Esophagus squamous epithelium (tissue), 5 donors: ENCODE results near the gene PDHX. TPM values are rescaled to one million over a fixed set of nuclear protein-coding genes. Genes with fewer than 3 reads are reported as not detected.

ENCODE experiments used
- DNase-seq: peaks from one replicate; lab custom pipeline; 2025; lab: John Stamatoyannopoulos, UW
- H3K27ac ChIP-seq, 4 donors: fragments of 200-600 bp; sonication (generic); one replicate each; pipeline ENCODE4 v1.5.1; 2016 to 2019; ENCODE audit warnings: mild to moderate bottlenecking in 1 of 4
- H3K27me3 ChIP-seq, 4 donors: fragments of 200-600 bp; sonication (generic); 1 replicate in 3 of 4; 2 replicates in 1 of 4; pipeline versions ENCODE4 v1.5.1 to v1.6.0; 2017 to 2021; ENCODE audit warnings: antibody characterized with exemption in 1 of 4
- H3K36me3 ChIP-seq, 3 donors: fragments of 200-600 bp; sonication (generic); one replicate each; pipeline ENCODE4 v1.5.1; 2016 to 2019
- H3K4me1 ChIP-seq, 3 donors: fragments of 200-600 bp; sonication (generic); one replicate each; pipeline ENCODE4 v1.5.1; 2017 to 2019
- H3K4me3 ChIP-seq, 4 donors: fragments of 200-600 bp; sonication (generic); 1 replicate in 3 of 4; 2 replicates in 1 of 4; pipeline ENCODE4 v1.5.1; 2016 to 2019; ENCODE audit warnings: mild to moderate bottlenecking in 2 of 4, moderate library complexity in 1 of 4
- H3K9me3 ChIP-seq, 3 donors: fragments of 200-600 bp; sonication (generic); one replicate each; pipeline ENCODE4 v1.5.1; 2016 to 2019
- CTCF ChIP-seq, 6 experiments: fragments of 450-650 bp in 4 of 6; fragments of 200-600 bp in 2 of 6; sonication (generic) in 2 of 6; IDR thresholded peaks; one replicate each; pipeline ENCODE4 v1.5.1; 2016 to 2019; ENCODE audit warnings: antibody characterized with exemption in 6 of 6, mild to moderate bottlenecking in 4 of 6, moderate library complexity in 4 of 6
- POLR2A ChIP-seq, 4 donors: fragments of 450-650 bp; IDR thresholded peaks; one replicate each; pipeline ENCODE4 v1.6.1; 2017; ENCODE audit warnings: antibody characterized with exemption in 4 of 4, mild to moderate bottlenecking in 4 of 4, moderate library complexity in 3 of 4
- WGBS, 2 donors: methylation state at CpG; one replicate each; pipeline ENCODE4 v1.1.5; 2018; 5-methylcytosine and 5-hydroxymethylcytosine counted together
- intact Hi-C: fragments of 100-400 bp; cut with DNase I; formaldehyde crosslinking; loops from one replicate; pipeline ENCODE4 v1.15.0; 2022
- total RNA-seq, 4 donors: library from RNA; depleted of rRNA; stranded (reverse); fragments of >200 nt; gene quantifications; one replicate each; pipeline ENCODE4 v1.1.0, GENCODE V29; 2016
- donor health status: DM: yes; HTN: yes; CAD: no.

The PDHX gene
- total RNA-seq, 4 donors from 2014 or later, result 14.1 to 29.9 (median 25.7) TPM

GRCh38 chr11:34988294-34989255 lies 72.2 kb downstream of the PDHX start:
- H3K27me3 ChIP-seq, result no peaks in the 10 kb centered on the region
- no peak for TF ChIP-seq POLR2A (IDR thresholded peaks at IDR 0.05)
- TF ChIP-seq CTCF (IDR thresholded peaks at IDR 0.05), result no peak
- 80 to 85% methylated on average over 4 of the region's 4 CpGs for WGBS, 2 donors
- no peaks in the 10 kb centered on the region for H3K4me1 ChIP-seq
- no peak overlapping the region for H3K27ac ChIP-seq
- intact Hi-C loops, result no loop called here
- no peak for DNase-seq
- no peak overlapping the region for H3K4me3 ChIP-seq
- no peaks in the 10 kb centered on the region for H3K9me3 ChIP-seq
- peaks cover 0 to 65% (median 3%) of the 10 kb centered on the region in 3 donors for H3K36me3 ChIP-seq

- H3K4me3 ChIP-seq, result no peak overlapping the region
- intact Hi-C loops, result loop anchor here (10.0 kb wide), 1 partner anchor 394 kb away; no protein-coding TSS in a partner anchor
- no peak for DNase-seq
- TF ChIP-seq CTCF (IDR thresholded peaks at IDR 0.05), result no peak
- no peak for TF ChIP-seq POLR2A (IDR thresholded peaks at IDR 0.05)
- no peaks in the 10 kb centered on the region for H3K4me1 ChIP-seq
- H3K27me3 ChIP-seq, result no peaks in the 10 kb centered on the region
- peaks cover 0 to 62% (median 0%) of the 10 kb centered on the region in 3 donors for H3K36me3 ChIP-seq
- no peaks in the 10 kb centered on the region for H3K9me3 ChIP-seq
- H3K27ac ChIP-seq, result no peak overlapping the region
- 89 to 93% methylated on average over 2 of the region's 2 CpGs for WGBS, 2 donors
Measured at GRCh38 chr11:34990916-34991315, 74.5 kb downstream of the PDHX start.

GRCh38 chr11:34994854-34995253 lies 78.4 kb downstream of the PDHX start:
- WGBS, 2 donors, result 87 to 93% methylated on average over 8 to 9 of the region's 9 CpGs
- DNase-seq, result no peak

GRCh38 chr11:34996958-34997357 lies 80.5 kb downstream of the PDHX start:
- Histone ChIP-seq H3K27ac (no peak overlapping the region), H3K36me3 (peaks cover 0 to 24% (median 0%) of the 10 kb centered on the region in 3 donors), H3K4me1 (peaks cover 4 to 9% (median 6%) of the 10 kb centered on the region in 3 donors), H3K27me3 (no peaks in the 10 kb centered on the region), H3K9me3 (no peaks in the 10 kb centered on the region), H3K4me3 (no peak overlapping the region)
- TF ChIP-seq POLR2A (IDR thresholded peaks at IDR 0.05) (no peak), CTCF (IDR thresholded peaks at IDR 0.05) (no peak)
- 88 to 91% methylated on average over 5 of the region's 5 CpGs for WGBS, 2 donors
- intact Hi-C loops, result loop anchor here (10.0 kb wide), 1 partner anchor 388 kb away; no protein-coding TSS in a partner anchor
- DNase-seq, result no peak

More at GRCh38 chr11:34994854-34995253, 78.4 kb downstream of the PDHX start:
- Histone ChIP-seq H3K4me1 (peaks cover 4 to 9% (median 6%) of the 10 kb centered on the region in 3 donors), H3K27me3 (no peaks in the 10 kb centered on the region), H3K4me3 (no peak overlapping the region), H3K9me3 (no peaks in the 10 kb centered on the region), H3K36me3 (peaks cover 0 to 35% (median 0%) of the 10 kb centered on the region in 3 donors), H3K27ac (no peak overlapping the region)
- intact Hi-C loops, result loop anchor here (10.0 kb wide), 1 partner anchor 390 kb away; no protein-coding TSS in a partner anchor
- TF ChIP-seq CTCF (IDR thresholded peaks at IDR 0.05) (no peak), POLR2A (IDR thresholded peaks at IDR 0.05) (no peak)
